Suprapubic skin (tissue), 3 donors: Measurements from ENCODE around the gene ZSCAN10.

Experiments used
- CTCF ChIP-seq, 2 donors: fragments of 200-600 bp in 1 of 2; fragments of 450-650 bp in 1 of 2; sonication (generic) in 1 of 2; IDR thresholded peaks; one replicate each; pipeline ENCODE4 v1.5.1; 2016 to 2019; ENCODE audit warnings: antibody characterized with exemption in 2 of 2, mild to moderate bottlenecking in 1 of 2, moderate library complexity in 1 of 2
- POLR2A ChIP-seq, 2 donors: fragments of 450-650 bp; IDR thresholded peaks; one replicate each; pipeline ENCODE4 v1.6.1; 2017; ENCODE audit warnings: antibody characterized with exemption in 2 of 2, mild to moderate bottlenecking in 2 of 2, moderate library complexity in 2 of 2

- TF ChIP-seq POLR2A (IDR thresholded peaks at IDR 0.05) (no peak), CTCF (IDR thresholded peaks at IDR 0.05) (no peak)
Measured at GRCh38 chr16:3096362-3096761, 2.7 kb downstream of the ZSCAN10 start.
